ENCODE measurements around the gene FOLR3.
"Not testable (repeated sequence)": the region's sequence is repeated elsewhere in the genome, so short reads cannot be mapped to it uniquely, and the experiment has no call there.

FOLR3 gene

DNA sequence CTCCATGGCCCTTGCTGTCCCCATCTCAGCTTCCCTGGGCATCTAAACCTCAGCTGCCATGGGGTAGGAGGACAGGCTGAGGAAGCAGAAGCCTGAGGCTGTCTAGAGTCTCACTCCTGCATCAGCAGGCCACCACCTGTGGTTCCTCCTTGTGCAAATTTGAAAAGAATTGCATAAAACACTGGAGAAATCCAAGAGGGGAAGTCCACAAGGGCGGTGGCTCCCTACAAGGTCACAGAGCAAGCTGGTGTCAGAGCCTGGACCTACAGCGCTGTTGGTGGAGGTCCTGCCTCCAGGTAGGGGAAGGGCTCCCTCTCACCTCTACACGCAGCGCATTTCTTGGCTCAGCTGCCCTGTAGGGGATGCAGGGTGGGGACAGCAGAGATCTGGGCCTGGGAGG, at the start of gene FOLR3:
Gene FOLR3 (plus strand): TSS at position 253 of the 400 bp plus-strand sequence. CDS start 228 bp downstream, outside the sequence.
- not testable (repeated sequence) for DNase-seq

- DNase-seq = no peak
Observed at GRCh38 chr11:72088076-72088808, 47.3 kb upstream of the FOLR3 start.

DNA sequence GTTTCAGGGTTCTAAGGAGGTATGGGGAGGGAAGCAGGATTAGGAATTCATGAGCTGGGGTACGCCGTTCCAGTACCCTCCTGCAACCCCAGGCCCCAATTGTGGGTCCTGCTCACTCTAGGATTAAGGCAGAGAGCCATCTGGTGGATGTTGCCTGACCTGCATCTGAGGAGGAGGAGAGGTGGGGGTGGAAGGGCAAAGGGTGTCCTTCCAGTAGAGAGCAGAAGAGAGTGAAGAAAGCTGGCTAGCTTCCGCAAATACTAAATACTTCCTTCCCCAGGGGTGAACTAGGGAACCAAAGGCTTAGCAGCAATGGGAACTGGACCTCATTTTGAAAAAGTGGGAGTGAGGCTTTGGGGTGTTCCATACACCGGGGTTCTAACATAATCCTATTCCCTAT, 44.2 kb upstream of the FOLR3 start:
- DNase-seq = peak; percentile 71

DNA sequence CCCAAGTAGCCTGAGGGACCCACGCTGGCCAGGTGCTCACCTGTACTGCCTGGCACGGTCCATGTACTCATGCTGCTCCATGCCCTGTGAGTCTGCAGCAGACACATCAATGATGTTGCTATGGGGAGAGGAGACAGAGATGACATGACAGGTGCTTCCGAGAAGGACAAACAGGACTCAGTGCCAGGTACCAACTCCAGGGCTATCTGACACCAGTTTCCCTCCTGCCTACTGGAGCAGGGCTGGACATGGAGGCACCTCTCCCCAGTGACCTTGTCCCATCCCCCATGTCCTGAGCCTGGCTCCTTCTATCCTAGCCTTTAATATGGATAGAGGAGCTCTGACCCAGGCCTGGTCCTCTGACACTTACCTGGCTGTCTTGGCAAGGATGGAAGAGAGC, 36.8 kb upstream of the FOLR3 start:
- DNase-seq = no peak

GRCh38 chr11:72100009-72100408, 35.5 kb upstream of the FOLR3 start:
- no peak for DNase-seq

DNA sequence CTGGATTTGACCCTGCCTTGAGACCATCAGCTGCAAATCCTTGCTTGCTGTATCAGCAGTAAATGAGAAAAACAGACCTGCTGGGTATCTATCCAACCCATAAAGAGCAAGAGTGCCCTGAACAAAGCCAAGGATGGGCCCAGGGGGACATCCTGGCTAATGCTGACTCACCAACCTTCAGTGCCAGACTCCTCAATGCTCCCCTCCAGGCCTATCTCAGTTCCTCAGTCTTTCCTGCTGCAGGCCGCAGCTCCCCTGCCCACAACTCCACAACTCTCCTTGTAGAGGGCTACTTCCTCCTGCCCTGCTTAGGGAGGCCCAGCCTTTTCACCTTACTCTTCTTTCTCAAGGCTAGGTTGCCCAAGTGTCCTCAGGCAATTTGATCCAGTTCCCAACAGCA, 35.1 kb upstream of the FOLR3 start:
- peak; percentile 26 for DNase-seq

GRCh38 chr11:72102162-72102561, 33.4 kb upstream of the FOLR3 start:
- DNase-seq = no peak

DNA sequence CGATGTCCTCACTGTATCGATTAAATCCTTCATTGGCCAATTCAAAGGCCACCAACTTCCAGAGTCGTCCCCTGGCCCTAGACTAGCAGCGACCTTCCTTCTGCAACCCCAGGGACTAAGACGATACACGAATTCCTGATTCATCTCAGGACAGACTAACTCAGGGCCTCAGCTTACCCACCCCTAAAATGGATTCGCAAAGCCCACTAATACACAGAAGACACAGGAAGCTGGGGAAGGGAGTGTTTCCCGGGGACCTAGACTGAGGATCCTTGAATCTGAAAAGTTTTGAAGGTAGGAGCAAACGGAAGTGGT, 32.9 kb upstream of the FOLR3 start:
- no peak for DNase-seq

DNA sequence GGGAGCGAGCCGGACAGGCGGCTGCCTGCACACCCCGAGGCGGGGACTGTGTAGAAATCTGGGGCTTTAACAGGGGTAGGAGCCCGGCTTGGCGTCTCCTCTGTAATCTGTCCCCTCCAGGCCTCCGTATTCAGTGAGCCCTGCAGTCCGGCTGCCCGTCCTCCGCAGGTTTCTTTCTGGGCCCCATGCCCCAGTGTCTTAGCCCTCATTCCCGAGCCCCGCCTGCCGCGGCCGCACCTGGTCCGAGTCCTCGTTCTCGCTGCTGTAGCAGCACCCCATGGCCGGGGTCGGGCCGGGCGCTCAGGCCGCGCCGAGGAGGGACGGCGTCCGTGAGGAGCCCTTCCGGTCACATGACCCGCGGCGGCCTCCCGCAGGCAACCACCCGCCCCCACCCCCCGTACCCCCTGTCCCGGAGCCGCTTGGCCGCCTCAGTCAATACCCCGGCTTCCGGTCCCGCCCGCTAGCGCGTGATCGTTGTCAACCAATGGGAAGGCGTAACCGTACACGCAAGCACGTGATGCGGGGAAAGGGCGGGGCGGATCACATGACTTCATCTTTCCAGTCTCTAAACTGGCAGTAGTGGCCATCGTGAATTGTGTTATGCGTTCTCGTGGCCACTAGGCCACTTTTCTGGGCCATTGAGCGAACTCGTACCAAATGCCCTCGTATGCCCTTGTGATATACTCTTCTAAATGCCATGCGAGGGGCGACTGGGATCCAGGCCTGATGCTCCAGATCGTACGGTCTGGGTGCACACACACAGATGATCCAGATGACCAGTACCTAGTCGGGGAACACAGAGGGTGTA, 32.4 kb upstream of the FOLR3 start, which contains the start of gene LAMTOR1:
Gene LAMTOR1 (minus strand): TSS at position 352 of the 808 bp plus-strand sequence. CDS start 73 bp downstream, at position 279.
- peak; percentile 97 for DNase-seq

GRCh38 chr11:72103754-72104167, 31.8 kb upstream of the FOLR3 start:
- no peak for DNase-seq

DNA sequence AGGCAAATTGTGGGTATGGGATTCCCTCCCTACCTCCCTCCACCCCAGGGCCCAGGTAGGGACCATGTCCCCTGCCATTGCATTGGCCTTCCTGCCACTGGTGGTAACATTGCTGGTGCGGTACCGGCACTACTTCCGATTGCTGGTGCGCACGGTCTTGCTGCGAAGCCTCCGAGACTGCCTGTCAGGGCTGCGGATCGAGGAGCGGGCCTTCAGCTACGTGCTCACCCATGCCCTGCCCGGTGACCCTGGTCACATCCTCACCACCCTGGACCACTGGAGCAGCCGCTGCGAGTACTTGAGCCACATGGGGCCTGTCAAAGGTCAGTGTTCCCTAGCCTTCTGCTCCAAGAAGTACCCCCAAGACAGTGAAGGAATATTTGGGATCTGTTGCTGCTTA, 29.6 kb upstream of the FOLR3 start, which contains the start of gene TOMT:
Gene TOMT (plus strand): TSS at position 37 of the 400 bp plus-strand sequence. CDS start 28 bp downstream, at position 65.
- no peak for DNase-seq

DNA sequence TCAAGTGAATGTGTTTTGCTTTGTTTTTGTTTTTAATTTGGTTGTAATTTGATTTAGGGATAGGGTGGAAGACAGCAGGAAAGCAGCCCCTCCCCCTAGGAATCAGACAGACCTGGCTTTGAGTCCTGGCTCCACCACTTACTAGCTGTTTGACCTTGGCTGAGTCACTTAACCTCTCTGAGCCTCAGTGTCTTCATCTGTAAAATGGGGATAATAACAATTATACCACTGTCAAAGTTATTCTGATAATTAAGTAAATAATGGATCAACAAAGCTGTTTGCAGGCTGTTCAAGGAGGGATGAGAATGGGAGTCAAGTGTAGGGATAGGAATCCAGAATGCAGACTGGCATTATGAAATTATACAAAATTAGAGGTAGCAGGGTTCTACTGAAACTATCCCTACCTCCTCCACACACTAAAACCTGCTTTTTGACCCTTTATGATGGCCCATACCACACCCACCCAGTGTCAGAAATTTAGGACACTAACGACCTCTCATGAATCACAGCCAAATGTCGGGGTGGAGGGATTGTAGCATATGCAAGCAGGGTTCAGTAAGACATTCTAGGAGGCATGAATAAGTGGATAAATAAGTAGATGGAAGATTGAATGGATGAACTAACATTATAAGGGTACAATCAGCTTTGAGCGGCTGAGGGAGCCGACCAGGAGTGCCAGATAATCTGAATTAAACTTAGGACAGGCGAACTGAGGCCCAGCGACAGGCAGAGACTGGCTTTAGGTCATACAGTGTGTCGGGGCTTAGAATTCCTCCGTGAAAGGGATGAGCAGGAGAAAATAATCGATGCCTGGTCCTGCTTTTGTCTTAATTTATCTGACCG, 24.0 kb upstream of the FOLR3 start:
- no peak for DNase-seq

DNA sequence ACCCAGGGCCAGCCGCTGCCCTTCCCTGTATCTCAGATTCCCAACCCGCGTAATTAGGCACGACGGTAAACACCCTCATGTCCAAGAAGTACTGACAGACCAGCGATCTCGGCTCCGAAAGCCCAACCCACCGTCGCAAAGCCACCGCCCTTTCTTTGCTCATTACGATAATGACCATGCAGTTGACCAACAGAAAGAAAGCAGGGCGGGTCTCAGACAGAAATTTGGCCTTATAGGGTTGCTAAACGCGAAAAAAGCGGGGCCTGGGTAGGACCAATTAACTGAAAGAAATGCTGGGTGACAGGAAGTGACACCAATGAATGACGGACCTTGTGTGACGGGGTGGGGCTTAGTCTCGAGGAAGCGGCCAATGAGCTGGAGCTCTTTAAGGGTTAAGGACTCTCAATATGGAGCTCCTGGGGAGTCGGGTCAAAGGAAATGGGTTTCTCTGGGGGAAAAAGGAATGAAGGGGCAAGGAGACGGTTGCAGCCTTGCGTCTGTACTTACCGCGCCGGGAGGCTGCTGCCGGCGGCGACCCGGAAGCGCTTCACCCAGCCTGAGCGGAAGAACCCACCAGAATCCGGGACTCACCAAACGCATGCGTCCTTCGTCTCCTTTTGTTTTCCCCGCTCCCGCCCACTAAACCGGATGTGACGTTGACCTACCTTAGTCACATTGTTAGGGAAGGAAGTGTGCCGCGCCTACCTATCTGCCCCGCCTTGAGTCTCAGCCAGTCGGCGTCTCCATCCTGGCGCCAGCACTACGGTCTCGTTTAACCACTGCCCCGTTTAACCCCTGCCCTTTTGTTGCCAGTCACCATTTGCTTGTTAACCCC, 23.2 kb upstream of the FOLR3 start, which contains the start of gene ANAPC15:
Gene ANAPC15 (minus strand): TSS at position 553 of the 835 bp plus-strand sequence. CDS start 1,419 bp downstream, outside the sequence.
- peak; percentile 99 for DNase-seq

DNA sequence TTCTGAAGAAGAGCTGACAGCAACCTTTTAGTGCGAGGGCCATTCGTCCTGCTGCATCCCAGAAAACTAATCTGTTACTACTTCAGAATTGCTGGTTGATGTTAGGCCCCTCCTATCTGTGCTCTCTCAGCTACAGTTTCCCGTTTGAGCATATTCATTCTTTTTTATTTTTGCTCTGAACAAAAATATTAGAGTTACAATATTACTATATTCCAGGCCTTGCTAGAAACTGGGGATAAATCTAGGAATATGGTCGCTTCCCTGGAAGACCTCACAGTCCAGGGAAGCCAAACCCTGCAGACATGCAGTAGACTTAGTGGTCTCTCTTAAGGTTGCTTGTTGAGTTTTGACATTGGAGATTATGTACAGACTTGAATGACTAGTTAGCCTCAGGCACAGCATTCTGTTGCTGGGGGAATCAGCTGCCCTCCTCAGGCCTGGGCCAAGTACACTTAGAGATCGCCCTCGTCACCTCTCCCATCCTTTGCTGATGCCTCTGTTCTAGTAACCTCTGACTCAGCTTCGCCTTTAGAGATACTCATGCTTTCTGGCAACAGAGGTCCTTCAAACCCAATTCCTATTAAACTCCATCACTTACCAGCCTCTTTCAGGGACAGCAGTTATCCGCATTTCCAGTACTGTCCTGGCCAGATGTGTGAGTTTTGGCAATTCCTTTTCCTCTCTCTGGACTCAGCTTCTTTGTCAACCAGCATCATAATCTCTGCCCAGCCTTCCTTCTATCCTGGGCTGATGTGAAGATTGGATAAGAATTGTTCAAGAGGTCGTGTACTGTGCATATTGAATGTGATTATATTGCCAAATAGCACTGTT, 22.3 kb upstream of the FOLR3 start:
- DNase-seq = no peak

DNA sequence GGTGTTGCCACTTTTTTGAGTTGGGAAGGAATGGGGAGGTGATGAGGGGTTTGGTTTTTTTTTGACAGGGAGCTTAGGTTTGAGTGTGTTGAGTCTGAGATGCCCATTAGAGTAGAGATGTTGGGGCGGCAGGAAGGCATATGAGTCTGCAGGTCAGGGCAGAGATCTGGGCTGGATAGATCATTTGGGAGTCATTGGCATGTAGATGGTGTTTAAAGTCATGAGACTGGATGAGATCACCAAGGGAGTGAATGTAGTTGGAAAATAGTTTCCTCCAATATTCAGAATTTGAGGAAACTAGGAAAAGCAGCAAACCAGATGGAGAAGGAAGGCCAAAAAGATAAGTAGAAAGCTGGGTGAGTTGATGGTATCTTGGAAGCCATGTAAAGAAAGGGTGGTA, 21.0 kb upstream of the FOLR3 start:
- no peak for DNase-seq

DNA sequence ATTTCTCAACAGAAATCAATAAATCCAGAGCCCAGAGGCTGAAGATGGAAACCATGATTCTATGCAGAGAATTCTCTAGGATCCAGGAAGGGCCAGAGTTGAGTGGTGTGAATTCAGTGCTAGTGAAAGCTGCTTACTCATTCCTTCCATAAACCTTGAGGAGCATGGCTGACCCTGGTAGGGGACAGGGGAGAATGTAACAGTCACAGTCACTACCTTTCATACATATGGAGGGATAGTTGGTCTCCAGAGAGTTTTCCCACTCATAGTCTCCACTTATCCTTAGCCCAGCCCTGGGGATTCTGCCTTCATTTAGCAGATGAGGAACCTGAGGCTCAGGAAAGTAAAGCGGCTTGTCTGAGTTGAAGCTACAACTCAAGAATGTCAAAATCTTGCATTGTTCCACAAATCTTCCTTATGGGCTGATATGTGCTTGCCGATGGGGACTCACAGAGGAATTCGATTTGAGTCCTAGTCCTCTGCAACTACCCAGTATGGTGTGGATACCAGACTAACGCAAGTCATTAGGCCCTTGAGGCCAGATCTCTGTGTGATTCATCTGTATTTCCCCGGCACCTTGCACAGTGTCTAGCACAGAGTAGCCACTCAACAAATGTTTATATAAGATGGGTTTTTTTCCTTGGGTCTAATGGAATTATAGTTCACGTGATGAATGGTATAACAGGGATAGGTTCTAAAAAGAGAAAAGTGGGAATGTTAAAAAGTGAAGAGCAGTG, 19.3 kb upstream of the FOLR3 start:
- no peak for DNase-seq

DNA sequence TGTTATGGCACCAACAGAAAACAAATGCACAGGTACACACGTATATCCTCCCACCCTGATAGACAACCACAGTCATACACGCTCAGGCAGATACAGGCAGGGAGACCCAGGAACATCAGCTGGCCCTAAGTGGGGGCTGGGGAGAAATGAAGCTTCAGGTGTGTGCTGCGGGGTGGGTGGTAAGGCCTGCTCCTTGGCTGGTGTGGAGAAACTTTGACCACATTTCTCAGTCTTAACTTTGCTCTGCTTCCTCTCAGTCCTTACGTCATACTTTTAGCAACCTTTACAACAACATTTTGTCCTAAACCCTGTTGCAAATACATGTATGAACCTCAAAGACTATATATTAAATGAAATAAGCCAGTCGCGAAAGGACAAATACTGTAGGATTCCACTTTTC, 16.3 kb upstream of the FOLR3 start:
- no peak for DNase-seq

DNA sequence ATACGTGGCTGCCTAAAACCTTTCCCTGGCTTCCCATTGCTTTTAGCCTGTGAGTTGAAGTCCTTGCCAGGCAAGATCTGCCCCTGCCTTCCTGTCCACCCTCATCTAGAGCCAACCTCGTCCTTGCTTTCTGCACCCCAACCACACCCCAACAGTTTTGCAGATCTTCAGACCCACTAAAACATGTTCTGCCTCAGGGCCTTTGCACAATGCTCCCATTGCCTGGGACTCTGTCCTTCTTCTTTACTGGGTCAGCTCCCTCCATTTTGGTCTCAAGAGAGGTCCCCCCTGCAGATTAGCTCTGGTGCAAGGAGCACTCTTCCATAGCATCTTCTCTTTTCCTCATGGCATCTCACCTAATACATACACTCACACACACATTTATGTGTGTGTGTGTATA, 14.6 kb upstream of the FOLR3 start:
- DNase-seq = no peak

DNA sequence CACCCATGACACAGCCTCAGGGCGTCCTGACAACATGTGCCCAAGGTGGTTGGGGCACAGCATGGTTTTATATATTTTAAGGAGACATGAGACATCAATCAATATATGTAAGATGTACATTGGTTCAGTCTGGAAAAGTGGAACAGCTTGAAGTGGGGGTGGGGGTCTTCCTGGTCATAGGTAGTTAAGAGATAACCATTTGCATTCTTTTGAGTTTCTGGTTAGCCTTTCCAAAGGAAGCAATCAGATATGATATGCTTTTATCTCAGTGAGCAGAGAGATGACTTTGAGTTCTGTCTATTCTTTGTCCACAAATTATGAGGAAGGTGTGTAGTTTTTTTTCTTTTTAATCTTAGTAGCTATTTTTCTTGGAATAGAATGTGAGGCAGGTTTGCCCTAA, 12.9 kb upstream of the FOLR3 start:
- no peak for DNase-seq

DNA sequence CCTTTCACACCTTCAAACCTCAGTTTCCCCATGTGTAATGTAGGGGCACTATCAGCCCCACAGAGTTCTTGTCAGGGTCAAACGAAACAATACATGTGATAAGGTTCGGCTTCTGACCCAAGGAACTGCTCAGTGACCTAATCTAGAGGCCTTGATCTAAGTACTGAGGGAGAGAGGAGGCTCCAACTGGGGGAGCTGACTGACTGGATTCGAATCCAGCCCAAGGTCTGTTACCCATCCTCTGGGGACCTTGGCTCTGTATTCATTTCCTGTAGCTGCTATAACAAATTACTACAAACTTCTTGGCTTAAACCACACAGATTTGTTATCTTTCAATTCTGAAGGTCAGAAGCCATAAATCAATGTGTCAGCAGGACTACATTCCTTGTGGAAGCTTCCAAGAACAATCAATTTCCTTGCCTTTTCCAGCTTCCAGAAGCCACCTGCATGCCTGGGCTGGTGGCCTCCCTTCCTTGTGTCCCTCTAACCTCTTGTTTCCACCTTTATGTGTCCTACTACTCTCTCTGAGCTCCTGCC, 12.3 kb upstream of the FOLR3 start:
- DNase-seq = no peak

Measured in CD4-positive, alpha-beta T cell treated with Interferon gamma for 1 hour (primary cell).